ENCODE data around the gene PFAS.

GRCh38 chr17:8256691-8257090 lies 7.6 kb downstream of the PFAS start:
- TF ChIP-seq CTCF (IDR thresholded peaks at IDR 0.05 in 2 of 3, conservative IDR thresholded peaks at IDR 0.05 in 1 of 3; ENCODE audit: borderline replicate concordance in 1 of 3, insufficient read depth in 1 of 3, low read depth in 2 of 3, low read length in 2 of 3) (no peak), POLR2A (IDR thresholded peaks at IDR 0.05; ENCODE audit: borderline replicate concordance, extremely low read depth, insufficient read depth, insufficient read length) (no peak), SRF (IDR thresholded peaks at IDR 0.05; ENCODE audit: low read depth) (no peak), YY1 (IDR thresholded peaks at IDR 0.05; ENCODE audit: extremely low read depth, insufficient replicate concordance, low read depth, low read length) (no peak), EZH2phosphoT487 (IDR thresholded peaks at IDR 0.05; ENCODE audit: borderline replicate concordance) (no peak), ELF1 (IDR thresholded peaks at IDR 0.05; ENCODE audit: borderline replicate concordance, low read depth) (no peak), POLR2AphosphoS5 (IDR thresholded peaks at IDR 0.05; ENCODE audit: low read depth, low read length) (no peak)
- TF ChIP-seq, protein P1, sequence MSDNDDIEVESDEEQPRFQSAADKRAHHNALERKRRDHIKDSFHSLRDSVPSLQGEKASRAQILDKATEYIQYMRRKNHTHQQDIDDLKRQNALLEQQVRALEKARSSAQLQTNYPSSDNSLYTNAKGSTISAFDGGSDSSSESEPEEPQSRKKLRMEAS (IDR thresholded peaks at IDR 0.05): no peak

All from HCT116 (cell line).